SKM-1 treated with dmso at 0.1 percent for 144 hours (cell line): ENCODE results near the gene GTF3C4.

Experiments
- DNase-seq: peaks from one replicate; lab custom pipeline; 2025; ENCODE audit not compliant: unreplicated experiment; lab: John Stamatoyannopoulos, UW

The GTF3C4 gene

GRCh38 chr9:132730054-132731033, 60.1 kb downstream of the GTF3C4 start:
- no peak for DNase-seq

- DNase-seq = no peak
These were observed 61.0 kb downstream of the GTF3C4 start for GRCh38 chr9:132731230-132731629.

GRCh38 chr9:132732326-132733259, 62.3 kb downstream of the GTF3C4 start:
- DNase-seq = no peak

- DNase-seq = no peak
These were observed 63.1 kb downstream of the GTF3C4 start for GRCh38 chr9:132733260-132733815.

GRCh38 chr9:132739710-132740310, 69.5 kb downstream of the GTF3C4 start:
- no peak for DNase-seq

- no peak for DNase-seq
These were observed 70.5 kb downstream of the GTF3C4 start for GRCh38 chr9:132740526-132741309.

- DNase-seq = no peak
These were observed 72.6 kb downstream of the GTF3C4 start for GRCh38 chr9:132742821-132743311.

- DNase-seq = no peak
These were observed 73.7 kb downstream of the GTF3C4 start for GRCh38 chr9:132743931-132744479.
